ENCODE results near the gene ERGIC2. TPM values are rescaled to one million over a fixed set of nuclear protein-coding genes. Genes with fewer than 3 reads are reported as not detected.

The ERGIC2 gene
- total RNA-seq, 1 experiment from 2014 or later = 69.8 TPM

DNA sequence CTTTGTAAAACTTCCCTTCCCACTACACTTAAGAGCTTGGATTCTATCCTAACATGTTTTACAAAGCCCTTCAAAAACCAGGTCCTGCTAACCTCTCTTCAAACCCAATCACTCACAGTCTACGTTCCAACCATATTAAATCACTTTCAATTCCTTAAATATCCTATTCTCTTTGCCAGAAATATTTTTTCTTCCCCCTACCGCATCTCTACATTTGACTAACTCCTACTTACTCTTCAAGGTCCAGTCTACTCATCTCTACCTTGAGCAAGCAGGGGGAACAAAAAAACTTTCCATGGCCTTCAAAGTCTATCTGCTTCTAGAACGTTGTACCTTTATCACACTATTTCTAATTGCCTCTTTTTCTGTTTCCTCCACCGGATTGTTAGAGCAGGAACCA lies 6.1 kb downstream of the ERGIC2 start:
- Mint-ChIP-seq H3K36me3 (ENCODE audit: insufficient read depth in 1 of 3, low read depth in 3 of 3) (peaks cover 3 to 6% (median 5%) of the 10 kb centered on the region in 3 experiments; a peak in 5 of 7 replicates), H3K27me3 (ENCODE audit: low read depth) (no peaks in the 10 kb centered on the region), H3K9me3 (no peaks in the 10 kb centered on the region), H3K4me3 (no peak overlapping the region), H3K27ac (no peak overlapping the region), H3K4me1 (peaks cover 5% of the 10 kb centered on the region in 2 experiments)
- Histone ChIP-seq H3K27me3 (ENCODE audit: insufficient read depth, low read length) (no peaks in the 10 kb centered on the region), H2AK5ac (ENCODE audit: insufficient read length, low read length) (no peak overlapping the region), H3K23ac (ENCODE audit: insufficient read length, low read depth, low read length) (no peak overlapping the region), H2BK20ac (ENCODE audit: low read depth, low read length, poor library complexity, severe bottlenecking) (no peak overlapping the region), H3K56ac (ENCODE audit: insufficient read length, low read depth, low read length) (no peak overlapping the region), H3K79me2 (ENCODE audit: insufficient read depth, low read length) (peaks cover 2% of the 10 kb centered on the region; the same call in 1 of the 2 replicates), H3T11ph (ENCODE audit: low read length) (no peak overlapping the region), H3K14ac (ENCODE audit: insufficient read depth, low read length) (no peak overlapping the region), H4K5ac (ENCODE audit: insufficient read length, low read depth, low read length) (no peak overlapping the region), H3K79me1 (ENCODE audit: insufficient read depth, low read depth, low read length, poor library complexity, severe bottlenecking) (peaks cover 2% of the 10 kb centered on the region), H4K91ac (ENCODE audit: insufficient read length, low read depth, low read length) (no peak overlapping the region), H4K8ac (replicated peaks; ENCODE audit: insufficient read length, low read depth, low read length) (no peak overlapping the region), H2BK5ac (ENCODE audit: insufficient read length, low read length) (no peak overlapping the region), H3K27ac (ENCODE audit: insufficient read length, low read depth, low read length) (no peak overlapping the region), H4K20me1 (ENCODE audit: control insufficient read depth, insufficient read depth, insufficient read length) (no peaks in the 10 kb centered on the region), H2BK15ac (ENCODE audit: low read depth, low read length) (no peak overlapping the region), H2BK120ac (ENCODE audit: low read depth, low read length, poor library complexity, severe bottlenecking) (no peak overlapping the region), H2AFZ (ENCODE audit: low read length) (no peak overlapping the region), H3K4ac (ENCODE audit: low read depth, low read length) (no peak overlapping the region), H3K4me1 (ENCODE audit: insufficient read depth, low read length) (no peaks in the 10 kb centered on the region), H3K9ac (ENCODE audit: extremely low read depth, insufficient read length, low read length) (no peak overlapping the region), H2BK12ac (ENCODE audit: insufficient read length, low read depth, low read length) (no peak overlapping the region), H3K9me3 (ENCODE audit: control insufficient read depth, low read depth, low read length) (no peaks in the 10 kb centered on the region), H3K18ac (ENCODE audit: insufficient read length, low read depth, low read length) (no peak overlapping the region), H3K4me2 (ENCODE audit: insufficient read depth, insufficient read length, low read length) (no peak overlapping the region), H3K23me2 (ENCODE audit: insufficient read length, low read depth, low read length, poor library complexity, severe bottlenecking) (no peaks in the 10 kb centered on the region)
- DNase-seq = no peak
- no peak for TF ChIP-seq CTCF (conservative IDR thresholded peaks at IDR 0.05)
- WGBS (ENCODE audit: extremely low coverage, insufficient read length, low lambda C conversion rate) = 100% methylated on average over 2 of the region's 4 CpGs
